PC-9 (cell line): ENCODE results near the gene MAP2K6. TPM values are rescaled to one million over a fixed set of nuclear protein-coding genes. Genes with fewer than 3 reads are reported as not detected.
A peak's percentile ranks its signal among the peaks of the same experiment; 100 is the strongest.

Source experiments
- BruUV-seq: library from RNA; stranded (reverse); fragments of 400-500 nt; replicated peaks from 2 replicates; lab custom pipeline; 2021; lab: Mats Ljungman, UMichigan
- CTCF ChIA-PET: fragments of 300-600 bp; sonication (Branson Sonifier 250); formaldehyde crosslinking; loops from one replicate; lab custom pipeline; 2022; ENCODE audit warnings: antibody characterized with exemption; lab: Charles Lee
- POLR2A ChIA-PET: fragments of 300-600 bp; sonication (Branson Sonifier 250); formaldehyde crosslinking; loops from one replicate; lab custom pipeline; 2022; ENCODE audit warnings: antibody characterized with exemption; ENCODE audit not compliant: unreplicated experiment; lab: Charles Lee
- DNase-seq, 2 experiments: peaks; one replicate each; pipeline versions ENCODE4 v3.0.0 to v3.0.0-alpha.2; 2015 to 2022; ENCODE audit warnings: mixed read lengths in 1 of 2
- H2AFZ ChIP-seq: fragments of 200-600 bp; sonication (generic); 2 replicates; pipeline ENCODE4 v1.8.1; 2017; ENCODE audit warnings: antibody characterized with exemption
- H3F3A ChIP-seq: fragments of 200-600 bp; sonication (generic); 2 replicates; pipeline ENCODE4 v1.8.1; 2017; ENCODE audit warnings: antibody characterized with exemption, mild to moderate bottlenecking, low read depth; ENCODE audit not compliant: insufficient read depth
- H3K27ac ChIP-seq: fragments of 200-600 bp; sonication (generic); 2 replicates; pipeline ENCODE4 v1.6.1; 2016; ENCODE audit warnings: mixed run types
- H3K27me3 ChIP-seq: fragments of 200-600 bp; sonication (generic); 2 replicates; pipeline ENCODE4 v1.6.1; 2016; ENCODE audit warnings: low read depth, mixed run types; ENCODE audit not compliant: insufficient read depth
- H3K36me3 ChIP-seq: fragments of 200-600 bp; sonication (generic); 2 replicates; pipeline ENCODE4 v1.6.1; 2016; ENCODE audit warnings: low read depth, mixed run types
- H3K4me1 ChIP-seq: fragments of 200-600 bp; sonication (generic); replicated peaks from 2 replicates; pipeline ENCODE4 v1.6.1; 2016; ENCODE audit warnings: mixed run types; ENCODE audit not compliant: insufficient read depth
- H3K4me2 ChIP-seq: fragments of 200-600 bp; sonication (generic); 2 replicates; pipeline ENCODE4 v1.6.1; 2017; ENCODE audit warnings: mixed run types
- H3K4me3 ChIP-seq: fragments of 200-600 bp; sonication (generic); 2 replicates; pipeline ENCODE4 v1.6.1; 2016; ENCODE audit warnings: mixed run types
- H3K79me2 ChIP-seq: fragments of 200-600 bp; sonication (generic); 2 replicates; pipeline ENCODE4 v1.6.1; 2017; ENCODE audit warnings: low read depth, mixed run types
- H3K9me2 ChIP-seq: fragments of 200-600 bp; sonication (generic); 2 replicates; pipeline ENCODE4 v1.8.1; 2017; ENCODE audit warnings: mild to moderate bottlenecking; ENCODE audit not compliant: insufficient read depth
- H3K9me3 ChIP-seq: fragments of 200-600 bp; sonication (generic); 2 replicates; pipeline ENCODE4 v1.8.1; 2016; ENCODE audit warnings: low read depth; ENCODE audit not compliant: insufficient read depth
- H4K20me1 ChIP-seq: fragments of 200-600 bp; sonication (generic); 2 replicates; pipeline ENCODE4 v1.8.1; 2017; ENCODE audit not compliant: insufficient read depth
- EZH2 ChIP-seq: fragments of 200-600 bp; sonication (generic); IDR thresholded peaks from 2 replicates; pipeline ENCODE4 v1.8.0; 2017; ENCODE audit warnings: antibody characterized with exemption, low read depth
- intact Hi-C: fragments of 100-400 bp; cut with micrococcal nuclease; formaldehyde crosslinking; loops from one replicate; pipeline ENCODE4 v1.10.0; 2022; ENCODE audit not compliant: unreplicated experiment
- total RNA-seq: library from RNA; stranded (reverse); gene quantifications from 2 replicates; pipeline ENCODE4 v1.2.3, GENCODE V29; 2021
- TF ChIP-seq, protein P1 (sequence below): fragments of 200-600 bp; sonication (generic); conservative IDR thresholded peaks from 2 replicates; pipeline ENCODE4 v1.6.1; 2017; ENCODE audit warnings: mixed run types, antibody characterized with exemption, mild to moderate bottlenecking, moderate library complexity

MAP2K6 gene
- total RNA-seq, 1 experiment from 2014 or later, result 1.6 TPM

DNA sequence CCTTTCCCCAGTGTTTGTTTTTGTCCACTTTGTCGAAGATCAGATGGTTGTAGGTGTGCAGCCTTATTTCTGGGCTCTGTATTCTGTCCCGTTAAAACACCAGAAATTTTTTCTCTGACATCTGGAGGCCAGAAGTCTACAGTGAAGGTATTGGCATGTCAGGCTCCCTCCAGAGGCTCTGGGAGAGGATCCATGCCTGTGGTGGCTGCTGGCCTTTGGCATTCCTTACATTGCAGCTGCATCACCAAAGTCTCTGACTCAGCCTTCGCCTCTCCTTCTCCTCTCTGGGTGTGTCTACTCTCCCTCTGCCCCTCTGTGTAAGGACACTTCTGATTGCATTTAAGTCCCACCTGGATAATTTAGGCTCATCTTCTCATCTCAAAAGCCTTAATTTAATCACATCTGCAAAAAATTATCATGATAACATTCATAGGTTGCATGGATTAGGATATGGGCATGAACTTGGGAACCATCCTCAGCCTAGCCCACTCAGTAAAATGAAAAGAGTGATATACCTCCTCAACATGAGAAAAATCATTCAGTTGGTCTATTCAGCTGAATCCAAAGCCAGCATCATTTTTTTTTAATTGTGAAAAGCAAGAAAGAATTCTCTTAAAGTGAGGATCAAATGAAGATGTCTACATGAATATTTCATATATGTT, 78.0 kb downstream of the MAP2K6 start:
- H3K27ac ChIP-seq, result no peak overlapping the region
- H3K9me2 ChIP-seq, result no peaks in the 10 kb centered on the region
- no peak overlapping the region for H2AFZ ChIP-seq
- ChIA-PET CTCF (interaction anchor here (0.5 kb wide), 1 partner anchor 771 kb away, joined by 4 read pairs; no protein-coding TSS in a partner anchor), POLR2A (no interaction called here)
- H3K27me3 ChIP-seq, result no peaks in the 10 kb centered on the region
- H3K4me2 ChIP-seq, result no peak overlapping the region
- H3K4me3 ChIP-seq, result no peak overlapping the region
- DNase-seq, result peak; percentile 7 to 38
- no peaks in the 10 kb centered on the region for H3K4me1 ChIP-seq
- H3K79me2 ChIP-seq, result no peaks in the 10 kb centered on the region
- TF ChIP-seq, protein P1, sequence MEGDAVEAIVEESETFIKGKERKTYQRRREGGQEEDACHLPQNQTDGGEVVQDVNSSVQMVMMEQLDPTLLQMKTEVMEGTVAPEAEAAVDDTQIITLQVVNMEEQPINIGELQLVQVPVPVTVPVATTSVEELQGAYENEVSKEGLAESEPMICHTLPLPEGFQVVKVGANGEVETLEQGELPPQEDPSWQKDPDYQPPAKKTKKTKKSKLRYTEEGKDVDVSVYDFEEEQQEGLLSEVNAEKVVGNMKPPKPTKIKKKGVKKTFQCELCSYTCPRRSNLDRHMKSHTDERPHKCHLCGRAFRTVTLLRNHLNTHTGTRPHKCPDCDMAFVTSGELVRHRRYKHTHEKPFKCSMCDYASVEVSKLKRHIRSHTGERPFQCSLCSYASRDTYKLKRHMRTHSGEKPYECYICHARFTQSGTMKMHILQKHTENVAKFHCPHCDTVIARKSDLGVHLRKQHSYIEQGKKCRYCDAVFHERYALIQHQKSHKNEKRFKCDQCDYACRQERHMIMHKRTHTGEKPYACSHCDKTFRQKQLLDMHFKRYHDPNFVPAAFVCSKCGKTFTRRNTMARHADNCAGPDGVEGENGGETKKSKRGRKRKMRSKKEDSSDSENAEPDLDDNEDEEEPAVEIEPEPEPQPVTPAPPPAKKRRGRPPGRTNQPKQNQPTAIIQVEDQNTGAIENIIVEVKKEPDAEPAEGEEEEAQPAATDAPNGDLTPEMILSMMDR, result no peak
- TF ChIP-seq EZH2, result no peak
- H3K36me3 ChIP-seq, result no peaks in the 10 kb centered on the region
- no peaks in the 10 kb centered on the region for H4K20me1 ChIP-seq
- H3K9me3 ChIP-seq, result no peaks in the 10 kb centered on the region
- H3F3A ChIP-seq, result no peaks in the 10 kb centered on the region
- intact Hi-C loops, result no loop called here
- BruUV-seq, result no TSS peak

- no peaks in the 10 kb centered on the region for H3K36me3 ChIP-seq
- H3K4me2 ChIP-seq, result no peak overlapping the region
- no peak for DNase-seq
- H3K9me2 ChIP-seq, result no peaks in the 10 kb centered on the region
- CTCF ChIA-PET, result no interaction called here
- H3K4me3 ChIP-seq, result no peak overlapping the region
- no TSS peak for BruUV-seq
- no peak overlapping the region for H3K27ac ChIP-seq
- TF ChIP-seq, protein P1, result no peak
- TF ChIP-seq EZH2, result no peak
- no peaks in the 10 kb centered on the region for H3K4me1 ChIP-seq
- H3K27me3 ChIP-seq, result no peaks in the 10 kb centered on the region
- H4K20me1 ChIP-seq, result no peaks in the 10 kb centered on the region
- no peak overlapping the region for H2AFZ ChIP-seq
- no peaks in the 10 kb centered on the region for H3K79me2 ChIP-seq
- POLR2A ChIA-PET, result no interaction called here
- intact Hi-C loops, result no loop called here
- H3K9me3 ChIP-seq, result no peaks in the 10 kb centered on the region
- no peaks in the 10 kb centered on the region for H3F3A ChIP-seq
Observed at GRCh38 chr17:69495787-69496186, 81.3 kb downstream of the MAP2K6 start.

- no peaks in the 10 kb centered on the region for H3K9me3 ChIP-seq
- H3K4me1 ChIP-seq, result no peaks in the 10 kb centered on the region
- no peak overlapping the region for H3K4me2 ChIP-seq
- ChIA-PET CTCF (no interaction called here), POLR2A (no interaction called here)
- H3K79me2 ChIP-seq, result no peaks in the 10 kb centered on the region
- no TSS peak for BruUV-seq
- intact Hi-C loops, result no loop called here
- H3K4me3 ChIP-seq, result no peak overlapping the region
- H3K36me3 ChIP-seq, result no peaks in the 10 kb centered on the region
- TF ChIP-seq, protein P1, result no peak
- no peak for TF ChIP-seq EZH2
- H3K27ac ChIP-seq, result no peak overlapping the region
- no peaks in the 10 kb centered on the region for H3K9me2 ChIP-seq
- no peaks in the 10 kb centered on the region for H3F3A ChIP-seq
- no peaks in the 10 kb centered on the region for H3K27me3 ChIP-seq
- no peak overlapping the region for H2AFZ ChIP-seq
- no peak for DNase-seq
- no peaks in the 10 kb centered on the region for H4K20me1 ChIP-seq
Observed at GRCh38 chr17:69497161-69497560, 82.7 kb downstream of the MAP2K6 start.
